Peyer's patch (tissue), 4 donors: Measurements from ENCODE around the gene HOXA11.

ENCODE experiments used
- CTCF ChIP-seq, 6 experiments: fragments of 450-650 bp in 4 of 6; fragments of 200-600 bp in 2 of 6; sonication (generic) in 1 of 6; IDR thresholded peaks; one replicate each; pipeline ENCODE4 v1.5.1; 2017 to 2019; ENCODE audit warnings: antibody characterized with exemption in 6 of 6, mild to moderate bottlenecking in 3 of 6, moderate library complexity in 1 of 6
- POLR2A ChIP-seq, 2 donors: fragments of 450-650 bp; IDR thresholded peaks; one replicate each; pipeline ENCODE4 v1.5.1; 2017; ENCODE audit warnings: antibody characterized with exemption in 2 of 2, mild to moderate bottlenecking in 2 of 2, moderate library complexity in 2 of 2

- TF ChIP-seq POLR2A (IDR thresholded peaks at IDR 0.05) (no peak), CTCF (IDR thresholded peaks at IDR 0.05) (no peak)
Measured at GRCh38 chr7:27137640-27138315, 47.3 kb downstream of the HOXA11 start.
